Activated naive CD4-positive, alpha-beta T cell treated with anti-CD3 and anti-CD28 coated beads, Interleukin-2, amount 10 ng/mL, durations not matched to agents 7 days and 5 days (primary cell): Measurements from ENCODE around the gene FRAT2.
"Not testable (repeated sequence)": the region's sequence is repeated elsewhere in the genome, so short reads cannot be mapped to it uniquely, and the experiment has no call there.

Experiments used
- CTCF ChIA-PET: fragments of 350-600 bp; sonication (Branson Sonifier 250); formaldehyde crosslinking; loops from one replicate; lab custom pipeline; 2021; ENCODE audit warnings: antibody characterized with exemption; lab: Charles Lee
- DNase-seq: peaks from one replicate; pipeline ENCODE4 v3.0.0-alpha.2; 2020
- H3K27ac Mint-ChIP-seq: one replicate; pipeline ENCODE4 v1.8.0; 2021; ENCODE audit warnings: mild to moderate bottlenecking, moderate library complexity, mixed read lengths
- H3K27me3 Mint-ChIP-seq: one replicate; pipeline ENCODE4 v1.8.0; 2021; ENCODE audit warnings: mild to moderate bottlenecking, mixed read lengths
- H3K36me3 Mint-ChIP-seq: one replicate; pipeline ENCODE4 v1.8.0; 2021; ENCODE audit warnings: mixed read lengths
- H3K4me1 Mint-ChIP-seq: one replicate; pipeline ENCODE4 v1.8.0; 2021; ENCODE audit warnings: mixed read lengths
- H3K4me3 Mint-ChIP-seq: one replicate; pipeline ENCODE4 v1.8.0; 2021; ENCODE audit warnings: mild to moderate bottlenecking, moderate library complexity, mixed read lengths
- H3K9me3 Mint-ChIP-seq: one replicate; pipeline ENCODE4 v1.8.0; 2021; ENCODE audit warnings: mixed read lengths

FRAT2 gene

GRCh38 chr10:97363071-97363470 lies 28.5 kb upstream of the FRAT2 start:
- Mint-ChIP-seq H3K27me3 (no peaks in the 10 kb centered on the region), H3K9me3 (no peaks in the 10 kb centered on the region), H3K36me3 (peaks cover 6% of the 10 kb centered on the region), H3K27ac (no peak overlapping the region), H3K4me1 (peaks cover 3% of the 10 kb centered on the region), H3K4me3 (no peak overlapping the region)
- no peak for DNase-seq
- CTCF ChIA-PET: no interaction called here

- no peak overlapping the region for H3K27ac Mint-ChIP-seq
- H3K27me3 Mint-ChIP-seq: no peaks in the 10 kb centered on the region
- no peak for DNase-seq
- peaks cover 6% of the 10 kb centered on the region for H3K36me3 Mint-ChIP-seq
- no peak overlapping the region for H3K4me3 Mint-ChIP-seq
- CTCF ChIA-PET: no interaction called here
- H3K4me1 Mint-ChIP-seq: peaks cover 3% of the 10 kb centered on the region
- H3K9me3 Mint-ChIP-seq: no peaks in the 10 kb centered on the region
Observed at GRCh38 chr10:97362310-97363033, 27.9 kb upstream of the FRAT2 start.

- Mint-ChIP-seq H3K27me3 (no peaks in the 10 kb centered on the region), H3K9me3 (no peaks in the 10 kb centered on the region), H3K4me3 (no peak overlapping the region), H3K36me3 (peaks cover 7% of the 10 kb centered on the region), H3K4me1 (peaks cover 3% of the 10 kb centered on the region), H3K27ac (no peak overlapping the region)
- no peak for DNase-seq
- CTCF ChIA-PET: no interaction called here
Observed at GRCh38 chr10:97361537-97361901, 27.0 kb upstream of the FRAT2 start.

- Mint-ChIP-seq H3K27ac (no peak overlapping the region), H3K4me1 (peaks cover 3% of the 10 kb centered on the region), H3K9me3 (no peaks in the 10 kb centered on the region), H3K36me3 (peaks cover 12% of the 10 kb centered on the region), H3K4me3 (no peak overlapping the region), H3K27me3 (no peaks in the 10 kb centered on the region)
- CTCF ChIA-PET: interaction anchor here (1.7 kb wide), 1 partner anchor 193 kb away, joined by 4 read pairs; no protein-coding TSS in a partner anchor
- DNase-seq: no peak
Observed at GRCh38 chr10:97360705-97361536, 26.4 kb upstream of the FRAT2 start.

- Mint-ChIP-seq H3K36me3 (peaks cover 11% of the 10 kb centered on the region), H3K27me3 (no peaks in the 10 kb centered on the region), H3K4me1 (peaks cover 4% of the 10 kb centered on the region), H3K9me3 (no peaks in the 10 kb centered on the region), H3K4me3 (no peak overlapping the region), H3K27ac (no peak overlapping the region)
- CTCF ChIA-PET: interaction anchor here (1.5 to 1.7 kb wide), 2 partner anchors 80 to 195 kb away, joined by 4 to 5 read pairs; no protein-coding TSS in a partner anchor
- DNase-seq: no peak
Observed at GRCh38 chr10:97358781-97359180, 24.3 kb upstream of the FRAT2 start.

GRCh38 chr10:97358349-97358748 lies 23.8 kb upstream of the FRAT2 start:
- Mint-ChIP-seq H3K27me3 (no peaks in the 10 kb centered on the region), H3K4me3 (no peak overlapping the region), H3K4me1 (peaks cover 4% of the 10 kb centered on the region), H3K36me3 (peaks cover 11% of the 10 kb centered on the region), H3K27ac (no peak overlapping the region), H3K9me3 (no peaks in the 10 kb centered on the region)
- CTCF ChIA-PET: interaction anchor here (1.0 to 1.6 kb wide), 3 partner anchors 25 to 80 kb away, joined by 3 to 8 read pairs (median 5); no protein-coding TSS in a partner anchor
- DNase-seq: no peak

GRCh38 chr10:97356918-97357317 lies 22.4 kb upstream of the FRAT2 start:
- DNase-seq: no peak
- CTCF ChIA-PET: interaction anchor here (1.6 kb wide), 1 partner anchor 78 kb away, joined by 8 read pairs; no protein-coding TSS in a partner anchor
- Mint-ChIP-seq H3K27me3 (no peaks in the 10 kb centered on the region), H3K27ac (no peak overlapping the region), H3K36me3 (peaks cover 11% of the 10 kb centered on the region), H3K9me3 (no peaks in the 10 kb centered on the region), H3K4me3 (no peak overlapping the region), H3K4me1 (peaks cover 4% of the 10 kb centered on the region)

- no peaks in the 10 kb centered on the region for H3K9me3 Mint-ChIP-seq
- DNase-seq: no peak
- peaks cover 4% of the 10 kb centered on the region for H3K4me1 Mint-ChIP-seq
- H3K27ac Mint-ChIP-seq: no peak overlapping the region
- H3K36me3 Mint-ChIP-seq: peaks cover 11% of the 10 kb centered on the region
- H3K27me3 Mint-ChIP-seq: no peaks in the 10 kb centered on the region
- CTCF ChIA-PET: interaction anchor here (0.6 kb wide), 1 partner anchor 158 kb away, joined by 3 read pairs; no protein-coding TSS in a partner anchor
- H3K4me3 Mint-ChIP-seq: no peak overlapping the region
Observed at GRCh38 chr10:97356318-97356914, 21.9 kb upstream of the FRAT2 start.

- no peaks in the 10 kb centered on the region for H3K27me3 Mint-ChIP-seq
- CTCF ChIA-PET: interaction anchor here (0.6 to 2.6 kb wide), 2 partner anchors 77 to 157 kb away, joined by 3 to 9 read pairs; no protein-coding TSS in a partner anchor
- no peak overlapping the region for H3K27ac Mint-ChIP-seq
- peaks cover 4% of the 10 kb centered on the region for H3K4me1 Mint-ChIP-seq
- H3K9me3 Mint-ChIP-seq: no peaks in the 10 kb centered on the region
- no peak overlapping the region for H3K4me3 Mint-ChIP-seq
- peaks cover 11% of the 10 kb centered on the region for H3K36me3 Mint-ChIP-seq
- peak; percentile 35 for DNase-seq
Observed at GRCh38 chr10:97355571-97355975, 21.0 kb upstream of the FRAT2 start.

- Mint-ChIP-seq H3K4me3 (no peak overlapping the region), H3K36me3 (peaks cover 11% of the 10 kb centered on the region), H3K4me1 (peaks cover 4% of the 10 kb centered on the region), H3K27ac (no peak overlapping the region), H3K27me3 (no peaks in the 10 kb centered on the region), H3K9me3 (no peaks in the 10 kb centered on the region)
- DNase-seq: no peak
- CTCF ChIA-PET: interaction anchor here (0.6 to 2.6 kb wide), 2 partner anchors 10 to 75 kb away, joined by 3 to 9 read pairs; no protein-coding TSS in a partner anchor
Observed at GRCh38 chr10:97353945-97354344, 19.4 kb upstream of the FRAT2 start.

GRCh38 chr10:97349752-97350513 lies 15.4 kb upstream of the FRAT2 start:
- no peak overlapping the region for H3K4me3 Mint-ChIP-seq
- no peaks in the 10 kb centered on the region for H3K9me3 Mint-ChIP-seq
- no peak for DNase-seq
- H3K4me1 Mint-ChIP-seq: no peaks in the 10 kb centered on the region
- CTCF ChIA-PET: interaction anchor here (0.6 kb wide), 2 partner anchors 26 to 73 kb away, joined by 3 read pairs; no protein-coding TSS in a partner anchor
- no peaks in the 10 kb centered on the region for H3K36me3 Mint-ChIP-seq
- peaks cover under 1% of the 10 kb centered on the region for H3K27me3 Mint-ChIP-seq
- no peak overlapping the region for H3K27ac Mint-ChIP-seq

GRCh38 chr10:97347317-97347716 lies 12.8 kb upstream of the FRAT2 start:
- CTCF ChIA-PET: no interaction called here
- H3K36me3 Mint-ChIP-seq: no peaks in the 10 kb centered on the region
- H3K9me3 Mint-ChIP-seq: no peaks in the 10 kb centered on the region
- no peak for DNase-seq
- no peak overlapping the region for H3K4me3 Mint-ChIP-seq
- H3K27ac Mint-ChIP-seq: no peak overlapping the region
- no peaks in the 10 kb centered on the region for H3K4me1 Mint-ChIP-seq
- H3K27me3 Mint-ChIP-seq: peaks cover 12% of the 10 kb centered on the region

GRCh38 chr10:97343664-97344063 lies 9.1 kb upstream of the FRAT2 start:
- not testable (repeated sequence) for DNase-seq, H3K4me3 Mint-ChIP-seq, H3K9me3 Mint-ChIP-seq, H3K27ac Mint-ChIP-seq, H3K36me3 Mint-ChIP-seq, H3K4me1 Mint-ChIP-seq
- H3K27me3 Mint-ChIP-seq: peaks cover 40% of the 10 kb centered on the region
- CTCF ChIA-PET: interaction anchor here (0.6 to 0.7 kb wide), 2 partner anchors 11 to 432 kb away, joined by 3 read pairs; no protein-coding TSS in a partner anchor
